Stimulated activated naive CD8-positive, alpha-beta T cell treated with anti-CD3 and anti-CD28 coated beads, Interleukin-15, amount 100 ng/mL, for 72 hours (primary cell): ENCODE results near the gene ASB3.

Experiments
- ATAC-seq: fragments of 150-1000 bp; cut with Tn5 transposase; 2 replicates; pipeline ENCODE4 v1.10.0; 2021; ENCODE audit warnings: mild to moderate bottlenecking, moderate library complexity
- DNase-seq, 2 donors: peaks; one replicate each; pipeline ENCODE4 v3.0.0; 2021 to 2022
- H3K27ac Mint-ChIP-seq, 2 donors: one replicate each; pipeline ENCODE4 v1.8.0; 2022; ENCODE audit warnings: mild to moderate bottlenecking in 2 of 2, mixed read lengths in 2 of 2, moderate library complexity in 2 of 2
- H3K27me3 Mint-ChIP-seq: one replicate; pipeline ENCODE4 v1.8.0; 2022; ENCODE audit warnings: mixed read lengths
- H3K4me1 Mint-ChIP-seq: one replicate; pipeline ENCODE4 v1.8.0; 2022; ENCODE audit warnings: mild to moderate bottlenecking, mixed read lengths
- H3K4me3 Mint-ChIP-seq, 2 donors: one replicate each; pipeline ENCODE4 v1.8.0; 2022; ENCODE audit warnings: mild to moderate bottlenecking in 2 of 2, mixed read lengths in 2 of 2, moderate library complexity in 1 of 2
- H3K9me3 Mint-ChIP-seq, 2 donors: one replicate each; pipeline ENCODE4 v1.8.0; 2022; ENCODE audit warnings: mixed read lengths in 2 of 2

Gene ASB3

GRCh38 chr2:53802617-53803151 lies 15.9 kb upstream of the ASB3 start:
- DNase-seq (no peak), ATAC-seq (no peak)
- H3K27me3 Mint-ChIP-seq = no peaks in the 10 kb centered on the region
- H3K9me3 Mint-ChIP-seq = no peaks in the 10 kb centered on the region
- H3K4me3 Mint-ChIP-seq = no peak overlapping the region
- H3K27ac Mint-ChIP-seq = no peak overlapping the region
- no peaks in the 10 kb centered on the region for H3K4me1 Mint-ChIP-seq

- no peaks in the 10 kb centered on the region for H3K4me1 Mint-ChIP-seq
- H3K27ac Mint-ChIP-seq = no peak overlapping the region
Measured at GRCh38 chr2:53801547-53801946, 14.8 kb upstream of the ASB3 start.

GRCh38 chr2:53793821-53794220 lies 7.1 kb upstream of the ASB3 start:
- Mint-ChIP-seq H3K9me3 (no peaks in the 10 kb centered on the region), H3K27ac (no peak overlapping the region), H3K4me1 (peaks cover 6% of the 10 kb centered on the region), H3K27me3 (no peaks in the 10 kb centered on the region), H3K4me3 (no peak overlapping the region)
- DNase-seq = no peak
- ATAC-seq = no peak

More at GRCh38 chr2:53801547-53801946, 14.8 kb upstream of the ASB3 start:
- DNase-seq (no peak), ATAC-seq (no peak)
- no peaks in the 10 kb centered on the region for H3K9me3 Mint-ChIP-seq
- H3K27me3 Mint-ChIP-seq = no peaks in the 10 kb centered on the region
- no peak overlapping the region for H3K4me3 Mint-ChIP-seq

- DNase-seq = no peak
- no peak overlapping the region for H3K4me3 Mint-ChIP-seq
- ATAC-seq = no peak
- no peaks in the 10 kb centered on the region for H3K27me3 Mint-ChIP-seq
- H3K9me3 Mint-ChIP-seq = no peaks in the 10 kb centered on the region
- peaks cover 10% of the 10 kb centered on the region for H3K4me1 Mint-ChIP-seq
- no peak overlapping the region for H3K27ac Mint-ChIP-seq
Measured at GRCh38 chr2:53793261-53793660, 6.5 kb upstream of the ASB3 start.

GRCh38 chr2:53787614-53788289 lies 999 bp upstream of the ASB3 start:
- H3K4me1 Mint-ChIP-seq = peaks cover 23% of the 10 kb centered on the region
- no peaks in the 10 kb centered on the region for H3K9me3 Mint-ChIP-seq
- no peaks in the 10 kb centered on the region for H3K27me3 Mint-ChIP-seq
- peak overlapping the region; percentile 99 for H3K27ac Mint-ChIP-seq
- peak; percentile 18 for ATAC-seq
- DNase-seq = peak in 1 of 2 donors; percentile 13
- H3K4me3 Mint-ChIP-seq = peak overlapping the region; percentile 86 to 99

GRCh38 chr2:53786352-53786704 lies 425 bp downstream of the ASB3 start:
- peak overlapping the region; percentile 99 for H3K27ac Mint-ChIP-seq
- no peaks in the 10 kb centered on the region for H3K9me3 Mint-ChIP-seq
- no peaks in the 10 kb centered on the region for H3K27me3 Mint-ChIP-seq
- ATAC-seq = peak; percentile 33
- peak; percentile 33 to 41 for DNase-seq
- peaks cover 23% of the 10 kb centered on the region for H3K4me1 Mint-ChIP-seq
- peak overlapping the region; percentile 86 to 99 for H3K4me3 Mint-ChIP-seq

GRCh38 chr2:53785366-53785765 lies 1.4 kb downstream of the ASB3 start:
- H3K27me3 Mint-ChIP-seq = no peaks in the 10 kb centered on the region
- DNase-seq (no peak), ATAC-seq (no peak)
- peak overlapping the region; percentile 28 to 99 for H3K27ac Mint-ChIP-seq
- peak overlapping the region; percentile 86 to 99 for H3K4me3 Mint-ChIP-seq
- peaks cover 18% of the 10 kb centered on the region for H3K4me1 Mint-ChIP-seq
- H3K9me3 Mint-ChIP-seq = no peaks in the 10 kb centered on the region

GRCh38 chr2:53784436-53784835 lies 2.3 kb downstream of the ASB3 start:
- no peak overlapping the region for H3K27ac Mint-ChIP-seq
- H3K4me3 Mint-ChIP-seq = peak overlapping the region; percentile 86 to 99
- ATAC-seq (no peak), DNase-seq (no peak)
- no peaks in the 10 kb centered on the region for H3K27me3 Mint-ChIP-seq
- no peaks in the 10 kb centered on the region for H3K9me3 Mint-ChIP-seq
- H3K4me1 Mint-ChIP-seq = peaks cover 24% of the 10 kb centered on the region

- no peak overlapping the region for H3K27ac Mint-ChIP-seq
- peaks cover 26% of the 10 kb centered on the region for H3K4me1 Mint-ChIP-seq
- H3K27me3 Mint-ChIP-seq = no peaks in the 10 kb centered on the region
- no peaks in the 10 kb centered on the region for H3K9me3 Mint-ChIP-seq
- no peak for ATAC-seq
- DNase-seq = no peak
- H3K4me3 Mint-ChIP-seq = no peak overlapping the region
Measured at GRCh38 chr2:53782676-53783075, 4.1 kb downstream of the ASB3 start.

- DNase-seq = no peak
- Mint-ChIP-seq H3K27ac (no peak overlapping the region), H3K4me1 (peaks cover 31% of the 10 kb centered on the region), H3K4me3 (no peak overlapping the region), H3K27me3 (no peaks in the 10 kb centered on the region), H3K9me3 (no peaks in the 10 kb centered on the region)
- no peak for ATAC-seq
Measured at GRCh38 chr2:53780056-53780455, 6.7 kb downstream of the ASB3 start.

GRCh38 chr2:53778536-53779162 lies 8.1 kb downstream of the ASB3 start:
- Mint-ChIP-seq H3K4me3 (no peak overlapping the region), H3K27me3 (no peaks in the 10 kb centered on the region), H3K9me3 (no peaks in the 10 kb centered on the region), H3K4me1 (peaks cover 26% of the 10 kb centered on the region), H3K27ac (no peak overlapping the region)
- ATAC-seq (no peak), DNase-seq (no peak)

- Mint-ChIP-seq H3K4me1 (peaks cover 26% of the 10 kb centered on the region), H3K27ac (peak overlapping the region in 1 of 2 donors; percentile 20), H3K27me3 (no peaks in the 10 kb centered on the region), H3K4me3 (no peak overlapping the region), H3K9me3 (no peaks in the 10 kb centered on the region)
- ATAC-seq (no peak), DNase-seq (no peak)
Measured at GRCh38 chr2:53777134-53777533, 9.6 kb downstream of the ASB3 start.

GRCh38 chr2:53770264-53770663 lies 16.5 kb downstream of the ASB3 start:
- ATAC-seq (no peak), DNase-seq (no peak)
- Mint-ChIP-seq H3K4me1 (peaks cover 38% of the 10 kb centered on the region), H3K4me3 (no peak overlapping the region), H3K9me3 (no peaks in the 10 kb centered on the region), H3K27ac (no peak overlapping the region), H3K27me3 (no peaks in the 10 kb centered on the region)

- DNase-seq (no peak), ATAC-seq (no peak)
- Mint-ChIP-seq H3K4me3 (peak overlapping the region; percentile 84 to 94), H3K4me1 (peaks cover 38% of the 10 kb centered on the region), H3K9me3 (no peaks in the 10 kb centered on the region), H3K27ac (peak overlapping the region in 1 of 2 donors; percentile 34), H3K27me3 (no peaks in the 10 kb centered on the region)
Measured at GRCh38 chr2:53769318-53769945, 17.3 kb downstream of the ASB3 start.

- DNase-seq = no peak
- Mint-ChIP-seq H3K27ac (peak overlapping the region; percentile 98 to 99), H3K27me3 (no peaks in the 10 kb centered on the region), H3K4me1 (peaks cover 34% of the 10 kb centered on the region), H3K9me3 (no peaks in the 10 kb centered on the region), H3K4me3 (peak overlapping the region; percentile 84 to 94)
- ATAC-seq = peak; percentile 80
Measured at GRCh38 chr2:53768242-53768542, 18.6 kb downstream of the ASB3 start.
